Peyer's patch (tissue), 4 donors: ENCODE data around the gene TRMT44.

Experiments
- CTCF ChIP-seq, 6 experiments: fragments of 450-650 bp in 4 of 6; fragments of 200-600 bp in 2 of 6; sonication (generic) in 1 of 6; IDR thresholded peaks; one replicate each; pipeline ENCODE4 v1.5.1; 2017 to 2019; ENCODE audit warnings: antibody characterized with exemption in 6 of 6, mild to moderate bottlenecking in 3 of 6, moderate library complexity in 1 of 6
- POLR2A ChIP-seq, 2 donors: fragments of 450-650 bp; IDR thresholded peaks; one replicate each; pipeline ENCODE4 v1.5.1; 2017; ENCODE audit warnings: antibody characterized with exemption in 2 of 2, mild to moderate bottlenecking in 2 of 2, moderate library complexity in 2 of 2

- TF ChIP-seq CTCF (IDR thresholded peaks at IDR 0.05) = no peak
- TF ChIP-seq POLR2A (IDR thresholded peaks at IDR 0.05) = no peak
Measured at GRCh38 chr4:8419222-8420041, 21.1 kb upstream of the TRMT44 start.
